ENCODE results near the gene CMC2.

CMC2 gene

GRCh38 chr16:81001330-81001729 lies 5.4 kb downstream of the CMC2 start:
- DNase-seq: no peak

- DNase-seq: no peak
Observed at GRCh38 chr16:81000873-81001272, 5.8 kb downstream of the CMC2 start.

- DNase-seq: no peak
Observed at GRCh38 chr16:80997964-80998620, 8.6 kb downstream of the CMC2 start.

GRCh38 chr16:80997139-80997798 lies 9.4 kb downstream of the CMC2 start:
- peak; percentile 37 for DNase-seq

GRCh38 chr16:80996688-80997138 lies 10.0 kb downstream of the CMC2 start:
- DNase-seq: peak; percentile 91

- peak; percentile 4 for DNase-seq
Observed at GRCh38 chr16:80994451-80994850, 12.2 kb downstream of the CMC2 start.

GRCh38 chr16:80993834-80994233 lies 12.9 kb downstream of the CMC2 start:
- peak; percentile 82 for DNase-seq

- DNase-seq: peak; percentile 73
Observed at GRCh38 chr16:80993307-80993706, 13.4 kb downstream of the CMC2 start.

- no peak for DNase-seq
Observed at GRCh38 chr16:80992676-80993293, 13.9 kb downstream of the CMC2 start.

GRCh38 chr16:80991792-80992430 lies 14.8 kb downstream of the CMC2 start:
- DNase-seq: no peak

- DNase-seq: peak; percentile 2
Observed at GRCh38 chr16:80990978-80991377, 15.7 kb downstream of the CMC2 start.

- DNase-seq: no peak
Observed at GRCh38 chr16:80990577-80990976, 16.1 kb downstream of the CMC2 start.

GRCh38 chr16:80989801-80990200 lies 16.9 kb downstream of the CMC2 start:
- peak; percentile 11 for DNase-seq

- no peak for DNase-seq
Observed at GRCh38 chr16:80988756-80989155, 17.9 kb downstream of the CMC2 start.

- peak; percentile 35 for DNase-seq
Observed at GRCh38 chr16:80986557-80986956, 20.1 kb downstream of the CMC2 start.

GRCh38 chr16:80985611-80986010 lies 21.1 kb downstream of the CMC2 start:
- no peak for DNase-seq

GRCh38 chr16:80984124-80984892 lies 22.4 kb downstream of the CMC2 start:
- peak; percentile 78 for DNase-seq

GRCh38 chr16:80982646-80983045 lies 24.0 kb downstream of the CMC2 start:
- DNase-seq: peak; percentile 37

- no peak for DNase-seq
Observed at GRCh38 chr16:80981103-80981502, 25.6 kb downstream of the CMC2 start.

GRCh38 chr16:80976946-80977345 lies 29.7 kb downstream of the CMC2 start:
- DNase-seq: no peak

GRCh38 chr16:80974649-80975376 lies 31.9 kb downstream of the CMC2 start:
- DNase-seq: peak; percentile 70

- DNase-seq: no peak
Observed at GRCh38 chr16:80973991-80974390, 32.7 kb downstream of the CMC2 start.

Data from NCI-H69 (cell line).